Heart right ventricle (tissue), 16 donors: ENCODE results near the gene NPIPA1. TPM values are rescaled to one million over a fixed set of nuclear protein-coding genes. Genes with fewer than 3 reads are reported as not detected.
"Not testable (repeated sequence)": the region's sequence is repeated elsewhere in the genome, so short reads cannot be mapped to it uniquely, and the experiment has no call there.

ENCODE experiments used
- ATAC-seq, 8 donors: fragments of 200-7000 bp; cut with Tn5 transposase; one replicate each; pipeline ENCODE4 v1.9.1; 2020; ENCODE audit warnings: mild to moderate bottlenecking in 8 of 8, moderate library complexity in 8 of 8, moderate number of reproducible peaks in 1 of 8
- DNase-seq, 2 donors: peaks; one replicate each; pipeline ENCODE4 v3.0.0-alpha.2; 2020
- H3K27ac ChIP-seq, 10 donors: fragments of 200-600 bp; sonication (generic) in 2 of 10; one replicate each; pipeline versions ENCODE4 v1.5.0 to v1.8.0; 2020 to 2022; ENCODE audit warnings: mild to moderate bottlenecking in 3 of 10
- H3K27me3 ChIP-seq, 7 donors: fragments of 200-600 bp; one replicate each; pipeline ENCODE4 v1.8.0; 2021 to 2022; ENCODE audit warnings: mild to moderate bottlenecking in 2 of 7
- H3K36me3 ChIP-seq, 9 donors: fragments of 200-600 bp; sonication (generic) in 1 of 9; one replicate each; pipeline versions ENCODE4 v1.5.0 to v1.8.0; 2020 to 2022; ENCODE audit warnings: mild to moderate bottlenecking in 2 of 9
- H3K4me1 ChIP-seq, 9 donors: fragments of 200-600 bp; sonication (generic) in 1 of 9; one replicate each; pipeline versions ENCODE4 v1.5.0 to v1.8.0; 2020 to 2022; ENCODE audit warnings: mild to moderate bottlenecking in 4 of 9
- H3K4me3 ChIP-seq, 10 donors: fragments of 200-600 bp; sonication (generic) in 2 of 10; one replicate each; pipeline versions ENCODE4 v1.5.0 to v1.8.0; 2020 to 2022; ENCODE audit warnings: mild to moderate bottlenecking in 7 of 10, moderate library complexity in 2 of 10
- H3K9me3 ChIP-seq, 11 donors: fragments of 200-600 bp in 10 of 11; sonication (generic) in 2 of 11; one replicate each; pipeline versions ENCODE4 v1.5.0 to v1.8.0; 2013 to 2022; ENCODE audit warnings: mild to moderate bottlenecking in 2 of 11, control low read depth in 1 of 11, moderate library complexity in 1 of 11
- WGBS, 2 donors: extraction: QIAGEN DNeasy Blood & Tissue Kit; methylation state at CpG; one replicate each; pipeline ENCODE4 v1.1.7; 2013; ENCODE audit warnings: inconsistent platforms in 1 of 2; 5-methylcytosine and 5-hydroxymethylcytosine counted together
- intact Hi-C, 10 donors: fragments of 100-400 bp; cut with DNase I; formaldehyde crosslinking; loops; one replicate each; pipeline versions ENCODE4 v1.11.1 to v1.14.2; 2022
- microRNA-seq, 2 donors: library from miRNA; unstranded; fragments of <30 nt; microRNA quantifications; one replicate each; pipeline ENCODE4 v1.2.0, GENCODE V29; 2021
- polyA plus RNA-seq, 2 donors: library from polyadenylated mRNA; stranded (reverse); fragments of 200-250 nt; gene quantifications; one replicate each; pipeline ENCODE4 v1.2.3, GENCODE V29; 2013
- total RNA-seq, 10 donors: library from RNA; stranded (reverse); fragmentation: NEBNext Ultra II Directional in 3 of 10; extraction: Animal tissue kit (Norgen Biotek cat#: 25700) in 3 of 10; gene quantifications; one replicate each; pipeline versions ENCODE4 v1.2.1 to v1.2.4, GENCODE V29; 2021 to 2023
- donor health status: Arrhythmogenic right ventricular cardiomyopathy.
- donor health status: ischemic (EF 13 %, LVEDD 7.1; RV severe dilation, severe dysfunction).
- donor health status: healthy with polysubstance abuse.
- donor health status: DM: no; HTN: yes; CAD: no.
- donor health status: DM: no; HTN: no; CAD: no.
- donor health status: ischemic (EF 25% LVEDD 6.9; RV normal size, moderate dysfunction).
- donor health status: ischemic (EF 25% LVEDD 5.7; RV mildly dilated, moderate dysfunction).
- donor health status: healthy.
- donor health status: DM: yes; HTN: yes; CAD: no.
- donor health status: Ischemic cardiomyopathy.
- donor health status: ischemic (EF 35%, LVEDD 5.7; RV mildly dilated, moderate dysfunction).
- donor health status: nonischemic (EF 11% LVEDD 7.7; RV severe dilation, severe dysfunction).
- donor health status: DM: yes; HTN: yes; CAD: no.
- donor health status: PGD.
- donor health status: ischemic (EF 29% LVEDD 5.4; RV normal size, mild dysfunction).
- donor health status: nonischemic (EF 23%, LVEDD 6.1; RV moderate dilation, normal function).

Gene NPIPA1
- total and polyA plus RNA-seq, 12 donors: 31.2 to 165 (median 42.3) TPM

DNA sequence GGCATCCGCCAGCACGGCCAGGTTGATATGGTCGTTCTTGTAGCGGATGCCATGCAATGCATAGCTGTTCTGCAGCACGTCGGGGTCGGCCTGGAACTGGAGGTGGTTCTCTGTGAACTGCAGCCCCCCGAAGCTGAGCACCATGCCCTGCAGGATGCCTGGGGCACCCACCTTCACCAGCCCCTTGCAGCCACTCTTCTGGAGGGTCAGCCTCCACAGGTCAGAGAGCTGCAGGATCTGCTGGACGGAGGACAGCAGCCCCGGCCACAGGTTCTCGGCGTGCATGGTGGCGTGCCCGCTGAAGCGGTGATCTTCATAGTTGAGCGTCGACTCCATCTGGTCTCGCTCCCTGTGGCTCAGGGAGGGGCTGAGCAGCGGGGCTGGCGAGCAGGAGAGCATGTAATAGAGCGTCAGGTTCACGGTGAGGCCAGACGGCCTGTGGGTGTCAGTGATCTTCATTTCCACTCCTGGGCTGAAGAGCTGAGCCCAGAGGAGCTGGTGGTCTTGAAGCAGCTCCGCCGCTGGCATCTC is 51.5 kb downstream of the NPIPA1 start:
- H3K4me1 ChIP-seq, intact Hi-C loops, H3K27ac ChIP-seq, H3K4me3 ChIP-seq, H3K9me3 ChIP-seq, DNase-seq, H3K27me3 ChIP-seq: not testable (repeated sequence)
- ATAC-seq: peak in 7 of 8 donors; percentile 7 to 48 (median 27)
- peaks cover 0 to 44% (median 17%) of the 10 kb centered on the region in 9 donors for H3K36me3 ChIP-seq
- WGBS, 2 donors: 94 to 96% methylated on average over 25 of the region's 25 CpGs

- ATAC-seq: peak in 7 of 8 donors; percentile 10 to 69 (median 39)
- H3K36me3 ChIP-seq: peaks cover 0 to 42% (median 17%) of the 10 kb centered on the region in 9 donors
- H3K9me3 ChIP-seq: peaks cover 0 to 16% (median 0%) of the 10 kb centered on the region in 11 donors
- H3K27me3 ChIP-seq, H3K27ac ChIP-seq, H3K4me1 ChIP-seq, intact Hi-C loops, H3K4me3 ChIP-seq, DNase-seq: not testable (repeated sequence)
- 59 to 76% methylated on average over 84 to 85 of the region's 98 CpGs for WGBS, 2 donors
Observed at GRCh38 chr16:14989291-14990281, 52.3 kb downstream of the NPIPA1 start.

DNA sequence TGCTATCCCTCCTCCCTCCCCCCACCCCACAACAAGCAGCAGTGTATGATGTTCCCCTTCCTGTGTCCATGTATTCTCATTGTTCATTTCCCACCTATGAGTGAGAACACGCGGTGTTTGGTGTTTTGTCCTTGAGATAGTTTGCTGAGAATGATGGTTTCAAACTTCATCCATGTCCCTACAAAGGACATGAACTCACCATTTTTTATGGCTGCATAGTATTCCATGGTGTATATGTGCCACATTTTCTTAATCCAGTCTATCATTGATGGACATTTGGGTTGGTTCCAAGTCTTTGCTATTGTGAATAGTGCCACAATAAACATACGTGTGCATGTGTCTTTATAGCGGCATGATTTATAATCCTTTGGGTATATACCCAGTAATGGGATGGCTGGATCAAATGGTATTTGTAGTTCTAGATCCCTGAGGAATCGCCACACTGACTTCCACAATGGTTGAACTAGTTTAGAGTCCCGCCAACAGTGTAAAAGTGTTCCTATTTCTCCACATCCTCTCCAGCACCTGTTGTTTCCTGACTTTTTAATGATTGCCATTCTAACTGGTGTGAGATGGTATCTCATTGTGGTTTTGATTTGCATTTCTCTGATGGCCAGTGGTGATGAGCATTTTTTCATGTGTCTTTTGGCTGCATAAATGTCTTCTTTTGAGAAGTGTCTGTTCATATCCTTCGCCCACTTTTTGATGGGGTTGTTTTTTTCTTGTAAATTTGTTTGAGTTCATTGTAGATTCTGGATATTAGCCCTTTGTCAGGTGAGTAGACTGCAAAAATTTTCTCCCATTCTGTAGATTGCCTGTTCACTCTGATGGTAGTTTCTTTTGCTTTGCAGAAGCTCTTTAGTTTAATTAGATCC is 56.3 kb downstream of the NPIPA1 start:
- H3K27ac ChIP-seq, H3K27me3 ChIP-seq, intact Hi-C loops, DNase-seq, H3K4me1 ChIP-seq, H3K4me3 ChIP-seq, ATAC-seq: not testable (repeated sequence)
- 94 to 95% methylated on average over 6 of the region's 7 CpGs for WGBS, 2 donors
- H3K9me3 ChIP-seq: peaks cover 0 to 16% (median 0%) of the 10 kb centered on the region in 11 donors
- H3K36me3 ChIP-seq: peaks cover 0 to 19% (median 10%) of the 10 kb centered on the region in 9 donors

DNA sequence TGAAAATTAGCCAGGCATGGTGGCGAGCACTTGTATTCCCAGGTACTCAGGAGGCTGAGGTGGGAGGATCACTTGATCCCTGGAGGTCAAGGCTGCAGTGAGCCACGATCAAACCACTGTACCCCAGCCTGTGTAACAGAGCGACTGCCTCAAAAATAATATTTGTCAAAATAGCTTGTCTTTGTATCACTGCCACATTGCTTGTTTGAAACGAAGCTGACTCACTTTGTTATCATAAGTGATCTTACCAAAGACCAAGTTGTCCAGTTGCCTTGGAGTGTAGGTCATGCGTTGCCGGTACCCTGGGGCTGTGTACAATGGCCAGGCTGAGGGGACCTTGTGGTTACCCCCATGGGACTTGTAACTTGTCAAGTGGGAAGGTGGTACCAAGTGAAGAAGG is 59.5 kb downstream of the NPIPA1 start:
- peak in 1 of 8 donors; percentile 34 for ATAC-seq
- H3K27ac ChIP-seq, DNase-seq, H3K4me3 ChIP-seq, intact Hi-C loops, H3K27me3 ChIP-seq, H3K4me1 ChIP-seq: not testable (repeated sequence)
- 92 to 94% methylated on average over 6 of the region's 6 CpGs for WGBS, 2 donors
- Histone ChIP-seq H3K36me3 (peaks cover 0 to 43% (median 15%) of the 10 kb centered on the region in 9 donors), H3K9me3 (peaks cover 0 to 16% (median 0%) of the 10 kb centered on the region in 11 donors)

GRCh38 chr16:14998300-14998699 is 61.1 kb downstream of the NPIPA1 start:
- H3K4me3 ChIP-seq, H3K4me1 ChIP-seq, DNase-seq, H3K27me3 ChIP-seq, H3K27ac ChIP-seq, intact Hi-C loops: not testable (repeated sequence)
- H3K9me3 ChIP-seq: peaks cover 0 to 12% (median 0%) of the 10 kb centered on the region in 11 donors
- ATAC-seq: peak in 1 of 8 donors; percentile 43
- peaks cover 0 to 56% (median 21%) of the 10 kb centered on the region in 9 donors for H3K36me3 ChIP-seq
- WGBS, 2 donors: 96 to 98% methylated on average over 7 of the region's 7 CpGs

GRCh38 chr16:14999845-15000244 is 62.6 kb downstream of the NPIPA1 start:
- DNase-seq, H3K27me3 ChIP-seq, H3K4me3 ChIP-seq, H3K27ac ChIP-seq, intact Hi-C loops, H3K4me1 ChIP-seq, H3K9me3 ChIP-seq: not testable (repeated sequence)
- peaks cover 0 to 72% (median 30%) of the 10 kb centered on the region in 9 donors for H3K36me3 ChIP-seq
- 78 to 84% methylated on average over 3 of the region's 3 CpGs for WGBS, 2 donors
- peak in 1 of 8 donors; percentile 15 for ATAC-seq

Small RNAs within 50 kb of the gene (microRNA-seq; reads per million reads assigned to microRNA genes)
- 0 reads per million in 2 donors for gene MIR3180-1
- 0 reads per million in 2 donors for gene MIR3670-1
- 0 reads per million in 2 donors for gene MIR6511A1
- gene MIR6770-1: 0 reads per million in 2 donors

Other genes with a start within 250 kb of the NPIPA1 start
- not detected for gene PLA2G10, start 243.1 kb upstream of the NPIPA1 start, total RNA-seq
- under 1 TPM in 1 of 2 donors, not detected in 1; 0.03 TPM for gene PLA2G10, start 243.1 kb upstream of the NPIPA1 start, polyA plus RNA-seq
- gene NPIPA3, start 234.0 kb upstream of the NPIPA1 start, total RNA-seq: 1 to 10 TPM in 5 of 10 donors, under 1 TPM in 2, not detected in 3; 0.42 to 3.6 (median 2.2) TPM
- 1 to 10 TPM in 1 of 2 donors, under 1 TPM in 1; 0.94 to 2.8 TPM for gene NPIPA3, start 234.0 kb upstream of the NPIPA1 start, polyA plus RNA-seq
- gene NPIPA2, start 194.9 kb upstream of the NPIPA1 start, total RNA-seq: 1 to 10 TPM in 7 of 10 donors, under 1 TPM in 2, not detected in 1; 0.24 to 4.7 (median 2.4) TPM
- gene NPIPA2, start 194.9 kb upstream of the NPIPA1 start, polyA plus RNA-seq: 10 to 100 TPM in 1 of 2 donors, under 1 TPM in 1; 0.20 to 10.6 TPM
- gene NOMO1, start 103.7 kb upstream of the NPIPA1 start, total RNA-seq: 100 to 1,000 TPM in 8 of 10 donors, 10 to 100 TPM in 2; 98.4 to 156 (median 123) TPM
- gene NOMO1, start 103.7 kb upstream of the NPIPA1 start, polyA plus RNA-seq: 10 to 100 TPM; 21.4 to 54.2 TPM
- 10 to 100 TPM; 63.9 to 88.5 (median 72.0) TPM for gene PDXDC1, start 37.6 kb downstream of the NPIPA1 start, total RNA-seq
- 10 to 100 TPM; 24.9 to 41.0 TPM for gene PDXDC1, start 37.6 kb downstream of the NPIPA1 start, polyA plus RNA-seq
- gene NTAN1, start 118.6 kb downstream of the NPIPA1 start, total RNA-seq: 10 to 100 TPM; 13.7 to 40.1 (median 20.9) TPM
- 10 to 100 TPM; 32.4 to 36.1 TPM for gene NTAN1, start 118.6 kb downstream of the NPIPA1 start, polyA plus RNA-seq
- gene RRN3, start 156.8 kb downstream of the NPIPA1 start, total RNA-seq: 10 to 100 TPM; 18.1 to 31.9 (median 24.7) TPM
- 10 to 100 TPM in 1 of 2 donors, 1 to 10 TPM in 1; 9.9 to 10.7 TPM for gene RRN3, start 156.8 kb downstream of the NPIPA1 start, polyA plus RNA-seq